Measurements from ENCODE around the gene PRKAR1B. TPM values are rescaled to one million over a fixed set of nuclear protein-coding genes. Genes with fewer than 3 reads are reported as not detected.

PRKAR1B gene
- total RNA-seq, 2 donors from 2014 or later: 2.0 to 3.4 TPM

DNA sequence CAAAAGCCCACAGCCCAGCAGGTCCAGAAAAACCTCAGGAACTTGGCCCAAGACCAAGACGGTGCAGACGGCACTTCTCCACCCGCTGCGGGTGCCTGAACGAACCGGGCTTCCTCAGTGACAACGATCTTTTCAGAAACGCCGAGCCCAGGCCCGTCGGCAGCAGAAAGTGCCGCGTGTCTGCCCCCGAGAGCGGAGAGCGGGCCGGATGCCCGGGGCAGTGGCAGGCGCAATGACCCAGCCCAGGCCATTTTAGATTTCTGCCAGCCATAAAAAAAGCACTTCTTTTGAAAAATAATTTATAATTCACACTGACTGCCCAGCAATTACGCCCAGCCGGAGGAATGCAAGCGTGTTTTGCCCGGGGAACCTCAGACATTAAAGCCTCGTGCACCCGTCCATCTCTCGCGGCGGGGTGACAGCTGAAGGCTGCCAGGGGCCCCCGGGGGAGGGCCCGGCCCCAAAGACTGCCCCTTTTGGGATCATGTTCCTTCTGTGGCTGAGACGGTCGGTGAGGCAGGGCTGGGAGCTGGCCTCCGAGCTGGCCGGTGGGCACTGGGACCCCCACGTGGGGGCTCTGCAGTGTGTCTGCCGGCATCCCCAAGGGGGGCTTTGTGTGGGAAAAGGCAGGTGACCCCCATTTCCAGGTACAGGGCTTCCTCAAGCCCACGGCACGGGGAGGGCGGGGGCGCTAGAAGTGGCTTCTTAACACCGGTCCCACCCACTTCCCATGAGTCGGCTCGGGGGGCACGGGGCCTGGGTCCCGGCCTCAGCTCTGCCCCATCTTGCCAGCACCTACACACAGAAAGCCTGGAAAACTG, 136.1 kb downstream of the PRKAR1B start:
- H3K36me3 ChIP-seq (replicated peaks in 1 of 2; ENCODE audit: insufficient read depth in 1 of 2, low read depth in 2 of 2): no peaks in the 10 kb centered on the region
- DNase-seq: peak in 2 of 4 donors; percentile 29 to 31
- no peaks in the 10 kb centered on the region for H3K9me3 ChIP-seq
- TF ChIP-seq, protein P1, sequence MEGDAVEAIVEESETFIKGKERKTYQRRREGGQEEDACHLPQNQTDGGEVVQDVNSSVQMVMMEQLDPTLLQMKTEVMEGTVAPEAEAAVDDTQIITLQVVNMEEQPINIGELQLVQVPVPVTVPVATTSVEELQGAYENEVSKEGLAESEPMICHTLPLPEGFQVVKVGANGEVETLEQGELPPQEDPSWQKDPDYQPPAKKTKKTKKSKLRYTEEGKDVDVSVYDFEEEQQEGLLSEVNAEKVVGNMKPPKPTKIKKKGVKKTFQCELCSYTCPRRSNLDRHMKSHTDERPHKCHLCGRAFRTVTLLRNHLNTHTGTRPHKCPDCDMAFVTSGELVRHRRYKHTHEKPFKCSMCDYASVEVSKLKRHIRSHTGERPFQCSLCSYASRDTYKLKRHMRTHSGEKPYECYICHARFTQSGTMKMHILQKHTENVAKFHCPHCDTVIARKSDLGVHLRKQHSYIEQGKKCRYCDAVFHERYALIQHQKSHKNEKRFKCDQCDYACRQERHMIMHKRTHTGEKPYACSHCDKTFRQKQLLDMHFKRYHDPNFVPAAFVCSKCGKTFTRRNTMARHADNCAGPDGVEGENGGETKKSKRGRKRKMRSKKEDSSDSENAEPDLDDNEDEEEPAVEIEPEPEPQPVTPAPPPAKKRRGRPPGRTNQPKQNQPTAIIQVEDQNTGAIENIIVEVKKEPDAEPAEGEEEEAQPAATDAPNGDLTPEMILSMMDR (IDR thresholded peaks at IDR 0.05): no peak
- TF ChIP-seq POLR2A (IDR thresholded peaks at IDR 0.05): no peak
- H3K27ac ChIP-seq: peak overlapping the region in 1 of 4 donors; percentile 26
- 56 to 86% methylated on average over 34 to 45 of the region's 45 CpGs for WGBS, 2 donors
- H3K4me3 ChIP-seq: no peak overlapping the region
- H3K27me3 ChIP-seq: no peaks in the 10 kb centered on the region
- peaks cover 8% of the 10 kb centered on the region for H3K4me1 ChIP-seq
- peak; percentile 59 for ATAC-seq
- intact Hi-C loops (cut with DNase I): no loop called here

DNA sequence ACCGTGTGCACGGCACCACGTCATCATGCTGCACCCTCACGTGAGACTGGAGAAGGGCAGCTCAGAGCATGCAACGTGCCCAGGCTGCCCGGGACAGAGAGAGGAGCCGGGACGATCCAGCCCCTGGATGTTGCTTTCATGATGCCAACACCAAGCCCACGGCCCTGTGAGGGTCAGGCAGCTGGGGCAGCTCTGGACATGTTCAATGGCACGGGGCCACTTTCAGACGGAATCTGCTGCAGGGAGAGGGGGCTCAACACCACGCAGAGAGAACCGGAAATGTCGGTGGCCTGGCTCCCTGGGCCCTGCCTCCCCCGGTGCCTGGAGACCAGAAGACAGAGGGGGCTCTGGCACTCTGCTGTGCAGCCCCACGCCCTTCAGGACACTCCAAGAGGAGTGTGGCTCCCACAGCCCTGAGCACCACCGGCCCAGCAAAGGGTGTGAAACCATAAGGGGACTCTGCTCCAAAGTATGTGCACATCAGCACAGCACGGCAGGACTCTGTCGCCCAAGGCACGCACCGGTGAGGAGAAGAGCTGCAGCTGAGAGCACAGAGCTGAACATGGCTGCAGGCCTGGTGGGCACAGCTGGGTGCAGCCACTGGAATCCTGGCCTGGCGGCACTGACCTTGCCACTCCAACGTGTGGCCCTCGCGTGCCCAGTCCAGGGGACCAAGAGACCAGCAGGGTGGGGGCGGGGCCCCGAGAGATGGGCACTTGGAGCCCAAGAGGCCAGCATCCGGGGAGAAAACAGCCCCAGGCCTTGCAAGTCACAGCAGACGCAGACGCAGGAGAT, 137.1 kb downstream of the PRKAR1B start:
- Histone ChIP-seq H3K4me3 (no peak overlapping the region), H3K27me3 (no peaks in the 10 kb centered on the region), H3K9me3 (no peaks in the 10 kb centered on the region), H3K36me3 (replicated peaks in 1 of 2; ENCODE audit: insufficient read depth in 1 of 2, low read depth in 2 of 2) (no peaks in the 10 kb centered on the region), H3K27ac (no peak overlapping the region), H3K4me1 (peaks cover 8% of the 10 kb centered on the region)
- 91 to 98% methylated on average over 8 to 18 of the region's 30 CpGs for WGBS, 2 donors
- no peak for ATAC-seq
- TF ChIP-seq POLR2A (IDR thresholded peaks at IDR 0.05): no peak
- TF ChIP-seq, protein P1 (IDR thresholded peaks at IDR 0.05): no peak
- intact Hi-C loops (cut with DNase I): no loop called here
- no peak for DNase-seq

DNA sequence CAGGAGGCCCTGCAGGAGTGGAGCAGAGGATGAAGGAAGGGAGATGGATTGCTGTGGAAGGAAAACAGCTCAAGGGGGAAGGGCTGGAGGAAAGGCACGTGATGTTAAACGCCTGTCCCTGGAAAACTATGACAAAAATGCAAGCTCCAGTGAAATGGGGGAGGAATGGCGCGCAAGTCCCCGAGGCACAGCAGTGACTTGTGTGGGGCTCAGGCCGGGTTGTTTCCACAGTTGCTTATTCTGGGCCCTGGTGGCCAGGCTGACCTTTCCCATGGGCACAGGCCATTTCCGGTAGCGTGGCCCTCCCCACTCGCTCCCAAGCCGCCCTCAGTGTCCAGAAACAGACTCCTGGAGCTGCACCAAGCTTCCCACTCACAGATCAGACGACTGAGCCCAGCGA, 139.3 kb downstream of the PRKAR1B start:
- DNase-seq: no peak
- H3K27me3 ChIP-seq: no peaks in the 10 kb centered on the region
- WGBS, 2 donors: 69 to 78% methylated on average over 6 to 12 of the region's 12 CpGs
- no peaks in the 10 kb centered on the region for H3K36me3 ChIP-seq (replicated peaks in 1 of 2; ENCODE audit: insufficient read depth in 1 of 2, low read depth in 2 of 2)
- no peaks in the 10 kb centered on the region for H3K9me3 ChIP-seq
- ATAC-seq: no peak
- TF ChIP-seq, protein P1 (IDR thresholded peaks at IDR 0.05): no peak
- H3K27ac ChIP-seq: no peak overlapping the region
- intact Hi-C loops (cut with DNase I): no loop called here
- peaks cover 8% of the 10 kb centered on the region for H3K4me1 ChIP-seq
- no peak overlapping the region for H3K4me3 ChIP-seq

DNA sequence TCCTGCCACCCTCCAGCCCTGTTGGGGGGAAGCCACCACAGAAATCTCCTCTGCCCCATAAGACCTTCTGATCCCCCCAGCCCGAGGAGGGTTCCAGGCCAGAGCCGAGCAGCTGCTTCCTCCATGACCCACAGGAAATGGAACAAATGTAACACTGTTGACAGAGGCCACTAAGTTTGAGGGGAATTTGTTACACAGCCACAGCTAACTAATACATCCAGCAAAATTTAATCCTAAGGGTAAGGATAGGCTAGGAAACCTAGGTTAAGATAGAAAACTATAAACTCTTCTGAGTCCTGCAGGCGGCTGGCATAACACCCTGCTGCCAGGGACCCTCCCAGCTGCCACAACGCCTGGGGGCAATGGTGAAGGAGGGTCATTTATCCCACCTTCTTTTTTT, 140.6 kb downstream of the PRKAR1B start:
- Histone ChIP-seq H3K4me3 (no peak overlapping the region), H3K27me3 (no peaks in the 10 kb centered on the region), H3K4me1 (peaks cover 7% of the 10 kb centered on the region), H3K9me3 (no peaks in the 10 kb centered on the region), H3K27ac (no peak overlapping the region), H3K36me3 (replicated peaks in 1 of 2; ENCODE audit: insufficient read depth in 1 of 2, low read depth in 2 of 2) (no peaks in the 10 kb centered on the region)
- DNase-seq (no peak), ATAC-seq (no peak)
- no peak for TF ChIP-seq POLR2A (IDR thresholded peaks at IDR 0.05)
- TF ChIP-seq, protein P1 (IDR thresholded peaks at IDR 0.05): no peak
- intact Hi-C loops (cut with DNase I): no loop called here
- WGBS, 2 donors: 98 to 100% methylated on average over 2 to 4 of the region's 4 CpGs
